Measurements from ENCODE around the gene ACADL. TPM values are rescaled to one million over a fixed set of nuclear protein-coding genes. Genes with fewer than 3 reads are reported as not detected.
A peak's percentile ranks its signal among the peaks of the same experiment; 100 is the strongest.
"Not testable (repeated sequence)": the region's sequence is repeated elsewhere in the genome, so short reads cannot be mapped to it uniquely, and the experiment has no call there.

ACADL gene
- total and polyA plus RNA-seq, 8 donors: 11.1 to 30.9 (median 22.8) TPM

- 95 to 97% methylated on average over 1 of the region's 1 CpG for WGBS, 2 donors
- no peak for FAIRE-seq
- no peak overlapping the region for H3K4me3 ChIP-seq
These were observed 47.5 kb downstream of the ACADL start for GRCh38 chr2:210177769-210178168.

DNA sequence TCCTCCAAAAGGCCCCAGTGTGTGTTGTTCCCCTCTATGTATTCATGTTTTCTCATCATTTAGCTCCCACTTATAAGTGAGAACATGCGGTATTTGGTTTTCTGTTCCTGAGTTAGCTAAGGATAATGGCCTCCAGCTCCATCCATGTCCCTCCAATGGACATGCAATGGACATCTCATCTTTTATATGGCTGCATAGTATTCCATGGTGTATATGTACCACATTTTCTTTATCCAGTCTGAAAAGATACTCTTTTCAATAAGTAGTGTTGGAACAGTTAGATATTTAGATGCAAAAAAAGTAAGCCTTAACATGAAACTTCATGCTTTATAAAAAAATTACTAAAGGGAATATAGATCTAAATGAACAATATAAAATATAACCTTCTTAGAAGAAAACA lies 48.1 kb downstream of the ACADL start:
- intact Hi-C loops (cut with DNase I); H3K4me3 ChIP-seq; H3K27ac ChIP-seq; DNase-seq; H3K9me3 ChIP-seq; FAIRE-seq; H3K27me3 ChIP-seq; H3K36me3 ChIP-seq; ATAC-seq: not testable (repeated sequence)
- H3K4me1 ChIP-seq: peaks cover 0 to 33% (median 32%) of the 10 kb centered on the region in 3 donors
- WGBS, 2 donors: 98 to 100% methylated on average over 1 of the region's 1 CpG

More at GRCh38 chr2:210177769-210178168, 47.5 kb downstream of the ACADL start:
- intact Hi-C loops (cut with DNase I): no loop called here
- Histone ChIP-seq H3K36me3 (no peaks in the 10 kb centered on the region), H3K4me1 (peaks cover 0 to 29% (median 26%) of the 10 kb centered on the region in 3 donors), H3K27ac (no peak overlapping the region), H3K9me3 (no peaks in the 10 kb centered on the region), H3K27me3 (no peaks in the 10 kb centered on the region)
- TF ChIP-seq, protein P1, sequence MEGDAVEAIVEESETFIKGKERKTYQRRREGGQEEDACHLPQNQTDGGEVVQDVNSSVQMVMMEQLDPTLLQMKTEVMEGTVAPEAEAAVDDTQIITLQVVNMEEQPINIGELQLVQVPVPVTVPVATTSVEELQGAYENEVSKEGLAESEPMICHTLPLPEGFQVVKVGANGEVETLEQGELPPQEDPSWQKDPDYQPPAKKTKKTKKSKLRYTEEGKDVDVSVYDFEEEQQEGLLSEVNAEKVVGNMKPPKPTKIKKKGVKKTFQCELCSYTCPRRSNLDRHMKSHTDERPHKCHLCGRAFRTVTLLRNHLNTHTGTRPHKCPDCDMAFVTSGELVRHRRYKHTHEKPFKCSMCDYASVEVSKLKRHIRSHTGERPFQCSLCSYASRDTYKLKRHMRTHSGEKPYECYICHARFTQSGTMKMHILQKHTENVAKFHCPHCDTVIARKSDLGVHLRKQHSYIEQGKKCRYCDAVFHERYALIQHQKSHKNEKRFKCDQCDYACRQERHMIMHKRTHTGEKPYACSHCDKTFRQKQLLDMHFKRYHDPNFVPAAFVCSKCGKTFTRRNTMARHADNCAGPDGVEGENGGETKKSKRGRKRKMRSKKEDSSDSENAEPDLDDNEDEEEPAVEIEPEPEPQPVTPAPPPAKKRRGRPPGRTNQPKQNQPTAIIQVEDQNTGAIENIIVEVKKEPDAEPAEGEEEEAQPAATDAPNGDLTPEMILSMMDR (IDR thresholded peaks at IDR 0.05): no peak
- ATAC-seq (no peak), DNase-seq (no peak)

DNA sequence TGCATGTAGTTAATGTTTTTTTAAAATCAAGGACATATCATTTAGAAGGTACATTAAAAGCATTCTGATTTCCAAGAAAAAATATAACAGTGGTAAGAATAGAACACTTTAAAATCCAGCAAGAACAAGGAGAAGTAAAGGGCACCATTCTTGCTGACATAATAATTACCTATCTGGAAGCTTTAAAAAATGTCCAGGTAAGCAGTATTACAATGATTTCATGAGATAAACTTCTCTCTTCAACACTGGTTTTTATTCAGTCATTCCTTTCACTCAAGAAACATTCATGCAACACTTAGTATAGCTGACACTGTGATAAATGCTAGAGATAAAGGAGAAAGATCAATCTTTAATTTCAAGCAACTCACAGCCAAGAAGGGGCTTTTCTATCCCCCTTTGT lies 51.2 kb downstream of the ACADL start:
- intact Hi-C loops (cut with DNase I): no loop called here
- H3K36me3 ChIP-seq: no peaks in the 10 kb centered on the region
- H3K27ac ChIP-seq: no peak overlapping the region
- FAIRE-seq: no peak
- no peak for ATAC-seq
- no peak overlapping the region for H3K4me3 ChIP-seq
- H3K9me3 ChIP-seq: no peaks in the 10 kb centered on the region
- H3K4me1 ChIP-seq: peaks cover 0 to 21% (median 17%) of the 10 kb centered on the region in 3 donors
- TF ChIP-seq, protein P1 (IDR thresholded peaks at IDR 0.05): no peak
- DNase-seq: no peak
- no peaks in the 10 kb centered on the region for H3K27me3 ChIP-seq

GRCh38 chr2:210172219-210172575 lies 53.0 kb downstream of the ACADL start:
- Histone ChIP-seq H3K27ac (peak overlapping the region; percentile 98 to 100 (median 100)), H3K9me3 (no peaks in the 10 kb centered on the region), H3K36me3 (no peaks in the 10 kb centered on the region), H3K27me3 (no peaks in the 10 kb centered on the region), H3K4me3 (peak overlapping the region; percentile 21 to 92 (median 80)), H3K4me1 (peaks cover 15 to 37% (median 34%) of the 10 kb centered on the region in 3 donors)
- ATAC-seq: no peak
- FAIRE-seq: peak; percentile 20
- intact Hi-C loops (cut with DNase I): no loop called here
- 2 to 3% methylated on average over 8 of the region's 8 CpGs for WGBS, 2 donors
- TF ChIP-seq, protein P1 (IDR thresholded peaks at IDR 0.05): no peak
- DNase-seq: no peak

DNA sequence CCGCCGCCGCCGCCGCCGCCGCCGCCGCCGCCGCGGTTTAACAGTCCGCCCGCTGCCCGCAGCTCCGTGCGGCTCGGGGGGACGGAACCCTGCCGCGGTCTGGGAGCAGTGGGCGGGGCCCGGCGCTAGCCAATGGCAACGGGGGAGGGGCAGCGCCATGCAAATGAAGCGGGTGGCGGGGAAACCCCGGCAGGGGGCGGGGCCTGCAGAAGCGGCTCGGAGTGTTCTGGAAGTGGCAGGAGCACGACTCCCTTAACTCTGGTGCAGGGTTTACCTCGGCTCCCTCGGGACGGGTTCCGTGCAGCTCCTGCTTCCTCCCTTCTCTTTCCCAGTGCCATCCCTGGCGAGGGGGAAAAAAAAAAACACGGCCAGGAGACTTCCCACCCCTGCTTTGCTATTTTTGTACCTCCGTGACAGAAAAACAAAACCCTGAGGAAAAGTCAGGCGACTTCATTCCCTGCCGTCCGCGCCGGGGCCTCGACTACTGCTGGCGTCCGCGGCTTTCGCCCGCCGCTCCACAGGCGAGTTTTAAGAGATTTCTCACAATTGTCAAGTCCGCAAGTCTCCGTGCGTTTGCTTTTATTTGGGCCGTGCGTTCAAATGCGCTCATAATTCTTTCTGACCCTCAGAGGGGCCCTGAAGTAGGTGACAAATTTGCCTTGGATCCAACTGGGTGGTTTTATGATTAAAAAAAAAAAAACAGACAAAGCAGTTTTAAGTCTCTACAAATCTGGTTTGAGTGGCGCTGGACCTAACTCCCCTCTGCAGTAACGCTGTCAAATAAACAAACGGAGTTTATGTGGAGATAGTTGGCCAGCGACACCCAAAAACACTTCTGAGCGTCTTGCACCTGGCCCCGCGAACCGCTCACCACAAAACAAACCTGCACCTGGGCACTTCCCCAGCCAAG lies 53.7 kb downstream of the ACADL start, which contains the start of gene KANSL1L:
Gene KANSL1L (minus strand): TSS at position 101 of the 910 bp plus-strand sequence. CDS start 16,827 bp downstream, outside the sequence.
- Histone ChIP-seq H3K9me3 (no peaks in the 10 kb centered on the region), H3K27me3 (no peaks in the 10 kb centered on the region), H3K4me1 (peaks cover 21 to 43% (median 40%) of the 10 kb centered on the region in 3 donors), H3K27ac (peak within 1 kb of the TSS; percentile 98 to 100 (median 100)), H3K4me3 (peak within 1 kb of the TSS; percentile 70 to 92 (median 80)), H3K36me3 (no peaks in the 10 kb centered on the region)
- DNase-seq: peak; percentile 99 to 100 (median 99)
- FAIRE-seq: no peak
- ATAC-seq: peak; percentile 85 to 91 (median 87)
- TF ChIP-seq, protein P1 (IDR thresholded peaks at IDR 0.05): no peak
- intact Hi-C loops (cut with DNase I): no loop called here
- WGBS, 2 donors: 1% methylated on average over 44 to 67 of the region's 67 CpGs
